LNCaP clone FGC (cell line): ENCODE measurements around the gene XRRA1.

Source experiments
- DNase-seq: peaks from one replicate; pipeline ENCODE4 v3.0.0-alpha.2; 2011; ENCODE audit warnings: low read depth
- H3K4me3 ChIP-seq: 2 replicates; pipeline ENCODE4 v1.5.1; 2011; ENCODE audit warnings: mild to moderate bottlenecking, low read depth, low read length, control low read depth
- TF ChIP-seq, protein P1 (sequence below): IDR thresholded peaks from 2 replicates; pipeline ENCODE4 v1.5.1; 2012; ENCODE audit warnings: mild to moderate bottlenecking; ENCODE audit not compliant: control insufficient read depth, insufficient read depth; ENCODE audit errors: extremely low read depth

XRRA1 gene

DNA sequence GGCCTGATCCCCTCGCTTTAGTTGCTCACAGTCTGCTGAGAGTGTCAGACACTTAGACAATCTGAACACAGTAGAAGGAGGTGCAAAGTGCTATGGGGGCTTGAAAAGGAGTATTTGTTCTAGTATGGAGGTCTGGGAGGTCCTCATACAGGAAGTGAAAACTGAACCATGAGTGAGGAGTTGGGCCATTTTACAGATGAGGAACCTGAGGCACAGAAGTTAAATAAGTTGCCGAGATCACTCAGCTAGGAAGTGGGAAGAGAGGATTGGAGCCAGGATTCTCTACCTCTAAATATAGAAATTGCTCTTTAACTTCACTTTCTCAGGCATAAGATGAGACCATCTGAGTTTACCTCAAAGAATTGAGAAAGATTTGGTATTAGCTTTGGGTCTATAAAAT lies 35.8 kb upstream of the XRRA1 start:
- no peak for DNase-seq
- TF ChIP-seq, protein P1, sequence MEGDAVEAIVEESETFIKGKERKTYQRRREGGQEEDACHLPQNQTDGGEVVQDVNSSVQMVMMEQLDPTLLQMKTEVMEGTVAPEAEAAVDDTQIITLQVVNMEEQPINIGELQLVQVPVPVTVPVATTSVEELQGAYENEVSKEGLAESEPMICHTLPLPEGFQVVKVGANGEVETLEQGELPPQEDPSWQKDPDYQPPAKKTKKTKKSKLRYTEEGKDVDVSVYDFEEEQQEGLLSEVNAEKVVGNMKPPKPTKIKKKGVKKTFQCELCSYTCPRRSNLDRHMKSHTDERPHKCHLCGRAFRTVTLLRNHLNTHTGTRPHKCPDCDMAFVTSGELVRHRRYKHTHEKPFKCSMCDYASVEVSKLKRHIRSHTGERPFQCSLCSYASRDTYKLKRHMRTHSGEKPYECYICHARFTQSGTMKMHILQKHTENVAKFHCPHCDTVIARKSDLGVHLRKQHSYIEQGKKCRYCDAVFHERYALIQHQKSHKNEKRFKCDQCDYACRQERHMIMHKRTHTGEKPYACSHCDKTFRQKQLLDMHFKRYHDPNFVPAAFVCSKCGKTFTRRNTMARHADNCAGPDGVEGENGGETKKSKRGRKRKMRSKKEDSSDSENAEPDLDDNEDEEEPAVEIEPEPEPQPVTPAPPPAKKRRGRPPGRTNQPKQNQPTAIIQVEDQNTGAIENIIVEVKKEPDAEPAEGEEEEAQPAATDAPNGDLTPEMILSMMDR, result no peak
- no peak overlapping the region for H3K4me3 ChIP-seq

DNA sequence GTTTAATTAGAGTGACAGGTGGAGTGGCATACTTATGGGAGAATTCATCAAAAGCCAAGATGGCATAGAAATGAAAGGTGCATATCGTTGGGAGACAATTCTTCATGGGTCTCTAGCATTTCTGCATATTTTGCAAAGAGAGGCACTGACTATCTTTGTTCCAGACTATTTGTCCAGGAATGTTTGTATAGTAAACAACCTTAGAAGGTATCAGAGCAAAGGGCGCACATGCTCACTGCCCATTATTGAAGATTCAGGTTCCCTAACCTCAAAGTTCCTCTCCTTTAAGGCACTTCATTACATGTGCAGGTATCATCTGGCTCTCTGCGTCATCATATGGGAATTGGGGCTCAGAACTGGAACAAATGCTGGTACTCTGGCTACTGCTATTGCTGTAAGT lies 35.2 kb upstream of the XRRA1 start:
- H3K4me3 ChIP-seq, result no peak overlapping the region
- TF ChIP-seq, protein P1, result no peak

DNA sequence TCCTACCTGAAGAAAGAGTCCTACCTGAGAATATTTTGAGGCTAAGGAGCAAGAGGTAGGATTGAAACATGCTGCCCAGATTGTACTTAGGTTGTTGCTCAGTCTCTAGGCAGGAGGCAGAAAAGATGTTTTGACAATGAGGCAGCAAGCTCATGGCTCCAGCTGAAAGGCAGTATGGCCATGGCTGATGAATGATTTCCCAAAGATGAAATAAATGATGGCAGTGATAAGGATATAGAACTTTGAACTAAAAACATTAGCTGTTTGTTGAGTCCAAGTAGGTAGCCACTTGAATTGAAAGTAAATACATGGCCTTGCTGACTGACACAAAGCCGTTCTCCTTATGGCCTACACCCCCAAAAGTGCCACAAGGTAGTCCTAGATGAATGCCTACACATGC lies 33.0 kb upstream of the XRRA1 start:
- TF ChIP-seq, protein P1, result no peak
- H3K4me3 ChIP-seq, result no peak overlapping the region
- DNase-seq, result no peak

More for the DNA sequence above, 35.2 kb upstream of the XRRA1 start:
- DNase-seq, result peak; percentile 81

DNA sequence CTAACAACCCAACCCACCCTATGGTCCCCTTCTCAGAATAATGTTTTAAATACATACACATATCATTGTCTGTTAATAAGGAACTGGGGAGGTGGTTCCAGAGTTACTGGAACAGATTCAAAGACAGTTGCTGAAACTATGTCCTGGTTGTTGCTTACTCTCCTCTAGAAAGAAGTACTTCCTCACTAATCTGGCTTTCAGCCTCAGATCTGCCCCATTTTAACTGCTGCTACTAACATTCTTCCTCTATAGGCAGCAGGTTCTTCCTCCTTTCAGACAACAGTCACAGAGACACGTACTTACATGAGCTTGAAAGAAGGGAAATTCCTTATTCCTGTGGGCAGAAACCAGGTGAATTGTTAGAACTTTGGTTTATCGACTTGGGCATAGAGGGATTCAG lies 31.7 kb upstream of the XRRA1 start:
- no peak for DNase-seq
- TF ChIP-seq, protein P1, result no peak
- no peak overlapping the region for H3K4me3 ChIP-seq

DNA sequence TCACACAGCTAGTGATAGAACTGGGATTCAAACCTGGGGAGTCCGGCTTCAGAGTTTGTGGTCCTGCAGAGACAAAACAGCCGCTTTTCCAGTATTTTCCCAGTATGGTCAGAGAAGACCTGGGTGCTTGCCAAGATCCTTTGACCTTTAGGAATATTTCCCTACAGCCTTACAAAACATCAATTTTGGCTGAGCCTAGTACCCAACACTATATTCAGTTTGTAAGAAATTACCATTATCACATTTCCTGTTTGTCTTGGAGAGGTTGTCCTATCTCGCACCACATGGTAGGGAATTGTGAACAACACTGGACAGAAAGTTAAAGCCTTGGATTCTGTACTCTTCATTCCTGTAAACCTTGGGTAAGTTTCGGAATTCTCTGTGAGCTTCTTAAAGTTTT lies 29.1 kb upstream of the XRRA1 start:
- H3K4me3 ChIP-seq, result no peak overlapping the region
- DNase-seq, result no peak
- TF ChIP-seq, protein P1, result no peak

DNA sequence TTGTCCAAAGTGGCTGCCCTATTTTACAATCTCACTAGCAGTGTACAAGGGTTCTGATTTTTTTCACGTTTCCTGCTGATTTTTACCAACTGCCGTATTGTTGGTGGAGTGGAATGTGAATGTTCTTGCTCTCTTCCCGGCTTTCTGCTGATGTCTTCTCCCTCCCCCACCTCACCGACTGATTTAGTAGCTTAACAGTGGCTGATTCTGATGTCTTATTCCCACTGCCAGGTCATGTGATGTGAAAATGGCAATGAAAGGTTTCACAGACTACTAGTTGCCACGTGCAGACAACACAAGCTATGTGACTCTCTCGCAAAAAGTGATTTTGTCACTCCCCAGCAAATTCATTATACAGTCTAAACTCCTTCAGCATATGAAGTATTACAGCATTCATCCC lies 22.5 kb upstream of the XRRA1 start:
- H3K4me3 ChIP-seq, result no peak overlapping the region
- TF ChIP-seq, protein P1, result no peak

DNA sequence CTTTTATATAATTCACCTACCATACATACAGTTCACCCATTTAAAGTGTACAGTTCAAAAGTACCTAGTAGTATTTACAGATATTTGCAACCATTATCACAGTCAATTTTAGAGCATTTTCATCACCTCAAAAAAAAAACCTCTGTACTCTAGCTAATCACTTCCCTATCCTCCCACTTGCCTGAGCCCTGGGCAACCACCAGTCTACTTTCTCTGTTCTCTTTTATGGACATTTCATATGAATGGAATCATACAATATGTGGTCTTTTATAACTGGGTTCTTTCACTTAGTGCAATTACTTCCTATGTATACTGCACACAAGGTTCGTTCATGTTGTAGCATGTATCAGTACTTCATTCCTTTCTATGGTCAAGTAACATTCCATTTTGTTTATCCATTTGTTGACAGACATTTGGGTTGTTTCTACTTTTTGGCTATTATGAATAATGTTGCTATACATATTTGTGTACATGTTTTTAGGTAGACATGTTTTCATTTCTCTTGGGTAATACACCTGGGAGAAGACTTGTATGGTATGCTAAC lies 22.0 kb upstream of the XRRA1 start:
- DNase-seq, result no peak
- TF ChIP-seq, protein P1, result no peak
- H3K4me3 ChIP-seq, result no peak overlapping the region

More for the DNA sequence above, 22.5 kb upstream of the XRRA1 start:
- DNase-seq, result no peak
